K562 (cell line): ENCODE measurements around the gene SLC4A4. TPM values are rescaled to one million over a fixed set of nuclear protein-coding genes. Genes with fewer than 3 reads are reported as not detected.
A peak's percentile ranks its signal among the peaks of the same experiment; 100 is the strongest.
"Not testable (repeated sequence)": the region's sequence is repeated elsewhere in the genome, so short reads cannot be mapped to it uniquely, and the experiment has no call there.

Experiments used
- ATAC-seq: fragments of 200-7000 bp; cut with Tn5 transposase; 3 replicates; pipeline ENCODE4 v1.9.1; 2020; ENCODE audit warnings: moderate library complexity
- BruUV-seq: library from RNA; stranded (reverse); fragments of 400-500 nt; replicated peaks from 2 replicates; lab custom pipeline; 2021; lab: Mats Ljungman, UMichigan
- CTCF ChIA-PET: fragments of 300-600 bp; formaldehyde crosslinking; extraction: SDS; loops from one replicate; lab custom pipeline; 2021; ENCODE audit warnings: low intra/inter-chr PET ratio; lab: Yijun Ruan, JAX
- POLR2A ChIA-PET: fragments of 300-600, 350-650 bp; sonication (Branson Sonifier 250); formaldehyde crosslinking; extraction: SDS; loops from one replicate; lab custom pipeline; 2021; ENCODE audit warnings: antibody characterized with exemption, inconsistent platforms; lab: Yijun Ruan, JAX
- DNase-seq, 4 experiments: peaks; one replicate each; pipeline versions ENCODE4 v3.0.0 to v3.0.0-alpha.2; 2011 to 2018; ENCODE audit warnings: low spot score in 3 of 4, mixed read lengths in 3 of 4; ENCODE audit errors: extremely low read depth in 1 of 4
- FAIRE-seq: peaks from 2 replicates; lab custom pipeline; 2011; peaks lifted over from hg19 to GRCh38; lab: Jason Lieb, UNC
- H2AFZ ChIP-seq: 2 replicates; pipeline ENCODE4 v1.6.0; 2011; ENCODE audit warnings: low read depth, low read length, control low read depth, inconsistent platforms
- H3K27ac ChIP-seq: fragments of 200-600 bp; 3 replicates; pipeline ENCODE4 v1.8.0; 2011; ENCODE audit warnings: low read depth, mild to moderate bottlenecking, control low read depth, inconsistent platforms, low read length, moderate library complexity, mixed read lengths; ENCODE audit errors: extremely low read depth
- H3K27me3 ChIP-seq, 2 experiments: fragments of 300-600 bp in 1 of 2; 2 replicates in 1 of 2; 3 replicates in 1 of 2; pipeline versions ENCODE4 v1.6.0 to v1.8.0; 2011; ENCODE audit warnings: inconsistent platforms in 2 of 2, low read length in 2 of 2, mild to moderate bottlenecking in 1 of 2, mixed read lengths in 1 of 2, moderate library complexity in 1 of 2; ENCODE audit not compliant: control insufficient read depth in 2 of 2, insufficient read depth in 2 of 2
- H3K36me3 ChIP-seq: fragments of 300-600 bp; 3 replicates; pipeline ENCODE4 v1.8.0; 2011; ENCODE audit warnings: mild to moderate bottlenecking, low read length, inconsistent platforms; ENCODE audit not compliant: control insufficient read depth, insufficient read depth
- H3K4me1 ChIP-seq, 2 experiments: fragments of 200-600 bp in 1 of 2; replicated peaks in 1 of 2; 2 replicates in 1 of 2; 3 replicates in 1 of 2; pipeline versions ENCODE4 v1.5.1 to v1.8.0; 2011; ENCODE audit warnings: inconsistent platforms in 2 of 2, low read length in 2 of 2, mild to moderate bottlenecking in 1 of 2, mixed read lengths in 1 of 2, moderate library complexity in 1 of 2; ENCODE audit not compliant: control insufficient read depth in 2 of 2, insufficient read depth in 2 of 2
- H3K4me2 ChIP-seq: 2 replicates; pipeline ENCODE4 v1.6.1; 2011; ENCODE audit warnings: low read length, control low read depth, inconsistent platforms, mixed read lengths; ENCODE audit not compliant: insufficient read depth
- H3K4me3 ChIP-seq: fragments of 200-600 bp; sonication (generic), shearing (Covaris generic); 2 replicates; pipeline ENCODE4 v1.5.1; 2016; ENCODE audit warnings: control low read depth, inconsistent platforms
- H3K79me2 ChIP-seq: fragments of 200-600 bp; 3 replicates; pipeline ENCODE4 v1.8.0; 2011; ENCODE audit warnings: low read length, inconsistent platforms; ENCODE audit not compliant: control insufficient read depth, insufficient read depth
- H3K9ac ChIP-seq, 2 experiments: 2 replicates each; pipeline versions ENCODE4 v1.6.0 to v1.6.1; 2011; ENCODE audit warnings: low read depth in 2 of 2, low read length in 2 of 2, control low read depth in 1 of 2, inconsistent platforms in 1 of 2, mild to moderate bottlenecking in 1 of 2, mixed read lengths in 1 of 2; ENCODE audit not compliant: insufficient read depth in 1 of 2
- H3K9me1 ChIP-seq: one replicate; pipeline ENCODE4 v1.6.0; 2011; ENCODE audit warnings: inconsistent platforms, mild to moderate bottlenecking, low read length, moderate library complexity; ENCODE audit not compliant: control insufficient read depth, insufficient read depth
- H3K9me3 ChIP-seq: replicated peaks from 2 replicates; pipeline ENCODE4 v1.5.1; 2011; ENCODE audit warnings: low read depth, low read length, inconsistent platforms; ENCODE audit not compliant: control insufficient read depth, insufficient read depth
- H4K20me1 ChIP-seq: replicated peaks from 2 replicates; pipeline ENCODE4 v1.6.1; 2011; ENCODE audit warnings: low read length, inconsistent platforms, mixed read lengths; ENCODE audit not compliant: control insufficient read depth, insufficient read depth
- CBX5 ChIP-seq: IDR thresholded peaks from 2 replicates; pipeline ENCODE4 v1.6.1; 2014; ENCODE audit warnings: low read depth, borderline replicate concordance
- LCOR ChIP-seq: sonication (generic); formaldehyde crosslinking; IDR thresholded peaks from 2 replicates; pipeline ENCODE4 v1.8.0; 2022; ENCODE audit warnings: mild to moderate bottlenecking, missing genetic modification reagents
- SNIP1 ChIP-seq: fragments of 450-650 bp; IDR thresholded peaks from 2 replicates; pipeline ENCODE4 v1.7.1; 2017; ENCODE audit warnings: low read depth, mild to moderate bottlenecking
- TRIM28 ChIP-seq: fragments of 450-650 bp; IDR thresholded peaks from 2 replicates; pipeline ENCODE4 v1.6.1; 2017
- ZFP36 ChIP-seq: fragments of 150-350 bp; IDR thresholded peaks from 2 replicates; pipeline ENCODE4 v1.6.1; 2018; ENCODE audit warnings: low read length, low read depth; ENCODE audit not compliant: partially characterized antibody
- ZNF707 ChIP-seq: fragments of 250-450 bp; sonication (Bioruptor Pico); conservative IDR thresholded peaks from 2 replicates; pipeline ENCODE4 v1.8.0; 2022; ENCODE audit warnings: inconsistent platforms, mild to moderate bottlenecking, moderate library complexity
- WGBS: fragments of 100-300 bp; shearing (Covaris generic); methylation state at CpG from one replicate; pipeline ENCODE4 v1.1.6; 2016; ENCODE audit warnings: low coverage, mixed read lengths; ENCODE audit not compliant: insufficient coverage; ENCODE audit errors: missing lambda C conversion rate; 5-methylcytosine and 5-hydroxymethylcytosine counted together
- in situ Hi-C: fragments of 300-500 bp; cut with MboI; formaldehyde crosslinking; loops from 4 replicates; pipeline ENCODE4 v1.15.0; 2018; ENCODE audit warnings: inconsistent platforms, mixed read lengths
- intact Hi-C: fragments of 100-400 bp; cut with micrococcal nuclease; formaldehyde crosslinking; loops from 2 replicates; pipeline ENCODE4 v1.14.2; 2022
- polyA plus RNA-seq, 8 experiments: library from polyadenylated mRNA; depleted of rRNA in 4 of 8; stranded (reverse) in 5 of 8; unstranded in 3 of 8; fragments of >200 nt; fragmentation: Nextera tagmentation in 2 of 8; fragmentation: Illumina TruSeq in 1 of 8; extraction: Ambion mirVana in 2 of 8; extraction: Trizol in 1 of 8; gene quantifications; 2 replicates each; pipeline versions ENCODE4 v1.2.1 to v1.2.3, GENCODE V29; 2011 to 2014; ENCODE audit warnings: inconsistent platforms in 1 of 8, missing spikeins in 1 of 8
- total RNA-seq, 7 experiments: library from RNA; depleted of rRNA in 6 of 7; stranded (reverse); fragments of >200 nt in 6 of 7; fragmentation: Illumina TruSeq in 2 of 7; extraction: Trizol in 2 of 7; gene quantifications; 2 replicates each; pipeline versions ENCODE4 v1.2.1 to v1.2.3, GENCODE V29; 2011 to 2021; ENCODE audit warnings: low replicate concordance in 1 of 7

SLC4A4 gene
- total and polyA plus RNA-seq, 9 of the 15 experiments (the other 6 are each of a cell fraction or from before 2014, with no cell fraction given): 0.01 to 0.18 (median 0.07) TPM; not detected in 2

DNA sequence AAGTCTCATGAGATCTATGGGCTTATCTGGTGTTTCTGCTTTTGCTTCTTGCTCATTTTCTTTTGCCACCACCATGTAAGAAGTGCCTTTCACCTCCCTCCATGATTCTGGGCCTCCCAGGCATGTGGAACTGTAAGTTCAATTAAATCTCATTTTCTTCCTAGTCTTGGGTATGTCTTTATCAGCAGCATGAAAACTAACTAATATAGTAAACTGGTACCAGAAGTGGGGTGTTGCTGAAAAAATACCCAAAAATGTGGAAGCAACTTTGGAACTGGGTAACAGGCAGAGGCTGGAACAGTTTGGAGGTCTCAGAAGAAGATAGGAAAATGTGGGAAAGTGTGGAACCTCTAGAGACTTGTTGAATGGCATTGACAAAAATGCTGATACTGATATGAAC, 70.1 kb downstream of the SLC4A4 start:
- H2AFZ ChIP-seq, ATAC-seq, H3K4me2 ChIP-seq, H3K9me3 ChIP-seq, POLR2A ChIA-PET, H3K9me1 ChIP-seq, CTCF ChIA-PET, BruUV-seq, FAIRE-seq, intact Hi-C loops, DNase-seq, H3K4me3 ChIP-seq, H3K36me3 ChIP-seq, in situ Hi-C loops, H3K79me2 ChIP-seq, H4K20me1 ChIP-seq, H3K27me3 ChIP-seq, H3K9ac ChIP-seq, H3K27ac ChIP-seq: not testable (repeated sequence)
- TF ChIP-seq TRIM28 (peak; percentile 74; the same call in 1 of the 2 replicates), ZFP36 (peak; percentile 80), ZNF707 (CRISPR knock-in tag) (peak; percentile 98), CBX5 (0 out of 2 replicates have a peak, but pooled peaks have one; percentile 26)
- peaks cover 0 to 14% of the 10 kb centered on the region in 2 experiments; a peak in 3 of 5 replicates for H3K4me1 ChIP-seq

DNA sequence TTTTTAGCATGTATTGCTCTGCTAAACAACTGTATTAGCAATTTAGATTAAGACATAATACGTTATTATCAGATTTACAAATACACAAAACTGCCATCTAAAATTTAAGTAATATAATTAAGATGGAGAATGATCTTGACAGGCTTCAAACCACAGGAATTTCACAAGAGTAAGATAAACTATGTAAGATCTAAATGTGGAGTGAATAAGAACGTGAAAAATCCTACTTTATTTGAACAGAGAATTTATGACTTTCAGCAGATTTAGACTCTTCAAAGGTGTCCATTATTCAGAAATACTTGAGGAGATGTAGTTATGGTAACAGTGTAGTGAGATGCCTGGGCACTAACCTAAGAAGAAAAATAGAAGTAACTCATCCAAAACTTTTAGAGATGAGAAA, 73.2 kb downstream of the SLC4A4 start:
- H3K79me2 ChIP-seq: no peaks in the 10 kb centered on the region
- no peak overlapping the region for H3K4me2 ChIP-seq
- H3K9me1 ChIP-seq: no peaks in the 10 kb centered on the region
- H3K9ac ChIP-seq: no peak overlapping the region
- no peak overlapping the region for H2AFZ ChIP-seq
- no peaks in the 10 kb centered on the region for H3K27me3 ChIP-seq
- no peak for DNase-seq
- in situ Hi-C loops (no loop called here), intact Hi-C loops (no loop called here)
- POLR2A ChIA-PET: no interaction called here
- no peak overlapping the region for H3K4me3 ChIP-seq
- H3K4me1 ChIP-seq: peaks cover 0 to 3% of the 10 kb centered on the region in 2 experiments; a peak in 2 of 5 replicates
- H4K20me1 ChIP-seq: no peaks in the 10 kb centered on the region
- BruUV-seq: no TSS peak
- H3K36me3 ChIP-seq: no peaks in the 10 kb centered on the region
- FAIRE-seq: no peak
- no peak for ATAC-seq
- CTCF ChIA-PET: no interaction called here
- TF ChIP-seq SNIP1: no peak
- TF ChIP-seq LCOR (CRISPR knock-in tag): no peak
- TF ChIP-seq, all 486 proteins: peak for 0
- peaks cover 4% of the 10 kb centered on the region; the same call in 1 of the 2 replicates for H3K9me3 ChIP-seq
- H3K27ac ChIP-seq: no peak overlapping the region
- 2% methylated on average over 2 of the region's 2 CpGs for WGBS
